GM10248 (cell line): ENCODE results near the gene TAPT1.
A peak's percentile ranks its signal among the peaks of the same experiment; 100 is the strongest.
"Not testable (repeated sequence)": the region's sequence is repeated elsewhere in the genome, so short reads cannot be mapped to it uniquely, and the experiment has no call there.

ENCODE experiments used
- CTCF ChIA-PET: fragments of 300-600 bp; sonication (Branson Sonifier 250); formaldehyde crosslinking; extraction: SDS; loops from one replicate; lab custom pipeline; 2021; ENCODE audit warnings: antibody characterized with exemption; lab: Yijun Ruan, JAX
- POLR2A ChIA-PET: fragments of 350-650 bp; sonication (Branson Sonifier 250); formaldehyde crosslinking; extraction: SDS; loops from one replicate; lab custom pipeline; 2020; ENCODE audit warnings: antibody characterized with exemption; lab: Yijun Ruan, JAX
- DNase-seq: peaks from one replicate; pipeline ENCODE4 v3.0.0; 2012; ENCODE audit errors: extremely low spot score
- CTCF ChIP-seq: IDR thresholded peaks from 2 replicates; pipeline ENCODE4 v1.5.1; 2012; ENCODE audit warnings: mild to moderate bottlenecking, low read depth; ENCODE audit errors: extremely low read depth, missing control alignments, control extremely low read depth

TAPT1 gene

GRCh38 chr4:16199093-16199492 lies 27.2 kb downstream of the TAPT1 start:
- ChIA-PET POLR2A (no interaction called here), CTCF (interaction anchor here (0.9 to 3.5 kb wide), 10 partner anchors 8 to 33 kb away, joined by 3 to 15 read pairs (median 4); no protein-coding TSS in a partner anchor)
- no peak for DNase-seq
- TF ChIP-seq CTCF = peak; percentile 30

GRCh38 chr4:16197876-16198665 lies 28.2 kb downstream of the TAPT1 start:
- no peak for DNase-seq
- ChIA-PET CTCF (interaction anchor here (0.9 to 3.5 kb wide), 13 partner anchors 7 to 66 kb away, joined by 3 to 15 read pairs (median 4); no protein-coding TSS in a partner anchor), POLR2A (no interaction called here)
- TF ChIP-seq CTCF = no peak

- peak; percentile 33 for TF ChIP-seq CTCF
- POLR2A ChIA-PET = no interaction called here
- no peak for DNase-seq
- CTCF ChIA-PET = interaction anchor here (1.0 to 2.7 kb wide), 13 partner anchors 9 to 314 kb away, joined by 3 to 25 read pairs (median 5); no protein-coding TSS in a partner anchor
These were observed 29.5 kb downstream of the TAPT1 start for GRCh38 chr4:16196482-16197393.

- POLR2A ChIA-PET = no interaction called here
- DNase-seq = no peak
- CTCF ChIA-PET = interaction anchor here (0.7 to 2.7 kb wide), 6 partner anchors 11 to 69 kb away, joined by 3 to 25 read pairs (median 9); no protein-coding TSS in a partner anchor
- no peak for TF ChIP-seq CTCF
These were observed 31.1 kb downstream of the TAPT1 start for GRCh38 chr4:16195209-16195608.

GRCh38 chr4:16194798-16195197 lies 31.5 kb downstream of the TAPT1 start:
- DNase-seq, POLR2A ChIA-PET: not testable (repeated sequence)
- CTCF ChIA-PET = interaction anchor here (0.7 to 2.7 kb wide), 3 partner anchors 11 to 27 kb away, joined by 3 to 25 read pairs (median 11); no protein-coding TSS in a partner anchor

GRCh38 chr4:16194214-16194613 lies 32.1 kb downstream of the TAPT1 start:
- POLR2A ChIA-PET = no interaction called here
- DNase-seq = no peak
- CTCF ChIA-PET = interaction anchor here (5.4 kb wide), 1 partner anchor 13 kb away, joined by 42 read pairs; no protein-coding TSS in a partner anchor
- TF ChIP-seq CTCF = no peak
